Activated CD4-positive, alpha-beta T cell treated with anti-CD3 and anti-CD28 coated beads, Interleukin-2, amount 50 U/mL, for 4 hours (primary cell): ENCODE measurements around the gene ACOT12.

Experiments used
- DNase-seq, 2 experiments: peaks; one replicate each; pipeline ENCODE4 v3.0.0-alpha.2; 2020

ACOT12 gene

DNA sequence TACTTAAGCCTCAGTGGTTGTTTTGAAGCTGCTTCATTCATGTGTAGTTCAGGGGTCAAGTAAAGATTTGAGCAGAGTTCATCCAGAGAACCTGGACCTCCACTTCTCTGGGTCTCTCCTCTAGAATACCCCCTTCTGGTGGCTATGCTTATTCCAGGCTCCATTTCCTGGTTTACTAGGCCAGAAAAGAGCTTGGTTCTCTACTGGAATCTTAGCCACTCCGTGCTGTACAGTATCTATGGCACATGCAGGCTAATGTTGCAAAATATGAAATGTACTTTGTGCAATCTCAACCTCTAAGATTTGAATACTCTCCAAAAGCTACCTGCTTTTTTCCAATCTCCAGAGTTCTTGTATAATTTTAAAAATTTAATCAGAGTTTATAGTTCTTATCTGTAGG, 110.0 kb downstream of the ACOT12 start:
- no peak for DNase-seq
